ENCODE results near the gene GAL3ST2. TPM values are rescaled to one million over a fixed set of nuclear protein-coding genes. Genes with fewer than 3 reads are reported as not detected.
"Not testable (repeated sequence)": the region's sequence is repeated elsewhere in the genome, so short reads cannot be mapped to it uniquely, and the experiment has no call there.

The GAL3ST2 gene
- total RNA-seq, 4 donors from 2014 or later: 0.50 to 3.1 (median 2.8) TPM; not detected in 1

DNA sequence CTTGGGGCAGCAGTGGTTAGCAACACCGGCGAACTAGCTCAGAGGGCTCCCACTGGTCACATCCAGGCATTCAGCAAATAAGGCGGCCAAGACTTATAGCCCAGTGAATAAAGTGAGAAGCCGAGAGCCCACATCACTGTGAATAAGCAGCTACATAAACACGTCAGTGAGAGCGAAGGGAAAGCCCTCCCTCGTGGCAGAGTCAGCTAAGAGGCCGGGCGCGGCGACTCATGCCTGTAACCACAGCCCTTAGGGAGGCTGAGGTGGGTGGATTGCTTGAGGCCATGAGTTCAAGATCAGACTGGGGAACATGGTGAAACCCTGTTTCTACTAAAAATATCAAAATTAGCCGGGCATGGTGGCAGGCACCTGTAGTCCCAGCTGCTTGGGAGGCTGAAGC, 37.0 kb upstream of the GAL3ST2 start:
- DNase-seq (ENCODE audit: low spot score) (no peak), ATAC-seq (ENCODE audit: low FRiP score) (no peak)
- TF ChIP-seq, protein P1, sequence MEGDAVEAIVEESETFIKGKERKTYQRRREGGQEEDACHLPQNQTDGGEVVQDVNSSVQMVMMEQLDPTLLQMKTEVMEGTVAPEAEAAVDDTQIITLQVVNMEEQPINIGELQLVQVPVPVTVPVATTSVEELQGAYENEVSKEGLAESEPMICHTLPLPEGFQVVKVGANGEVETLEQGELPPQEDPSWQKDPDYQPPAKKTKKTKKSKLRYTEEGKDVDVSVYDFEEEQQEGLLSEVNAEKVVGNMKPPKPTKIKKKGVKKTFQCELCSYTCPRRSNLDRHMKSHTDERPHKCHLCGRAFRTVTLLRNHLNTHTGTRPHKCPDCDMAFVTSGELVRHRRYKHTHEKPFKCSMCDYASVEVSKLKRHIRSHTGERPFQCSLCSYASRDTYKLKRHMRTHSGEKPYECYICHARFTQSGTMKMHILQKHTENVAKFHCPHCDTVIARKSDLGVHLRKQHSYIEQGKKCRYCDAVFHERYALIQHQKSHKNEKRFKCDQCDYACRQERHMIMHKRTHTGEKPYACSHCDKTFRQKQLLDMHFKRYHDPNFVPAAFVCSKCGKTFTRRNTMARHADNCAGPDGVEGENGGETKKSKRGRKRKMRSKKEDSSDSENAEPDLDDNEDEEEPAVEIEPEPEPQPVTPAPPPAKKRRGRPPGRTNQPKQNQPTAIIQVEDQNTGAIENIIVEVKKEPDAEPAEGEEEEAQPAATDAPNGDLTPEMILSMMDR (IDR thresholded peaks at IDR 0.05): no peak

DNA sequence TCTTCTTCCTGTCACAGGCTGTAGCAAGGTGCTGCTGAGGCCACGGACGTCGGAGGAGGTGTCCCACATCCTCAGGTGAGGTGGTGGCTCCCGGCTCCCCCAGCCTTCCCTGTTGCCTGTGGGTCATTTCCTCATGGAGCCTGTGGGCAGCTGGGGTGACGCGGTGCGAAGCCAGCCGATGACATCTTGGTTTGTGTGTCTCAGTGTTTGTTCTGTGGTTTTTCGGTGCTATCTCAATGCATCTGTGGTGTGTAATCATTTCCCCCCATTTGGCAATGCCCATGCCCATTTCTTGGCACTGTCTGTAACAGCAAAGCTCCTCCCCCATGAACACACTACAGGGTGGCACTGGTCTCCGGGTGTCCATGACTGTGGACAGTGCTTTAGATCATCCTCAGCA, 35.6 kb upstream of the GAL3ST2 start:
- DNase-seq (ENCODE audit: low spot score) (no peak), ATAC-seq (ENCODE audit: low FRiP score) (no peak)
- TF ChIP-seq, protein P1 (IDR thresholded peaks at IDR 0.05): no peak

DNA sequence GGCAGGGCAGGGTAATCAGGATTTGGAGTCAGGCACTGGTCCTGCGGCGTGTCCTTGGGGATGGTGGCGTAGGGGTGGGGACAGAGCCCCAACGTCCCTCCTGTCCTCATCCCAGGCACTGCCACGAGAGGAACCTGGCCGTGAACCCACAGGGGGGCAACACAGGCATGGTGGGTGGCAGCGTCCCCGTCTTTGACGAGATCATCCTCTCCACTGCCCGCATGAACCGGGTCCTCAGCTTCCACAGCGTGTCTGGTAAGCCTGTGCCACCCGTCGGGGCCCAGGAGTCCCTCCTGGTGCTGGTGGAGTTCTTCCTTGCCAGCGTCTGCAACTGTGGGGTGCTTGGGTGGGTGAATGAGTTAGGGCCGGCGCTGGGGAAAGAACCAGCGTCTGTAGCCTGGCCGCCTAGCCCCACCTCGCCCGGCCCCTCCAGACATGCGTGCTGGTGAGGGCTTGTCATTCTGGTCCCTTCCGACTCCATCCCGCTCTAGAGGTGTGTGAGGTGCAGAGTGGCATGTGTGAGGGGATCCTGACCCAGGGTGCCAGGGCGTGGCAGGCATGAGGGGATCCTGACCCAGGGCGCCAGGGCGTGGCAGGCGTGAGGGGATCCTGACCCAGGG, 34.2 kb upstream of the GAL3ST2 start:
- TF ChIP-seq, protein P1 (IDR thresholded peaks at IDR 0.05): no peak
- no peak for DNase-seq (ENCODE audit: low spot score)
- ATAC-seq (ENCODE audit: low FRiP score): no peak

DNA sequence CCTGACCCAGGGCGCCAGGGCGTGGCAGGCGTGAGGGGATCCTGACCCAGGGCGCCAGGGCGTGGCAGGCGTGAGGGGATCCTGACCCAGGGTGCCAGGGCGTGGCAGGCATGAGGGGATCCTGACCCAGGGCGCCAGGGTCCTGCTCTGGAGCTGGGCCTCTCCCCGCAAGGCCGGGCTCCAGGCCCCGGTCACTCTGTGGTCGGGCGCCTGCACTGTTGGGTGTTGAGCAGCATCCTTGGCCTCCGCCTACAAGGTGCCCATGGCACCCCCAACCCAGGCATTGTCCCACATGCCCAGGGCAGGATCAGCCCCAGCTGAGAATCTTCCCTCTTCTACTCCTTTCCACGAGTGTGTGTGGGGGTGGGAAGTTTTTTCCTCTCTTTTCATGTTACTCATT, 33.6 kb upstream of the GAL3ST2 start:
- not testable (repeated sequence) for DNase-seq (ENCODE audit: low spot score); ATAC-seq (ENCODE audit: low FRiP score)

DNA sequence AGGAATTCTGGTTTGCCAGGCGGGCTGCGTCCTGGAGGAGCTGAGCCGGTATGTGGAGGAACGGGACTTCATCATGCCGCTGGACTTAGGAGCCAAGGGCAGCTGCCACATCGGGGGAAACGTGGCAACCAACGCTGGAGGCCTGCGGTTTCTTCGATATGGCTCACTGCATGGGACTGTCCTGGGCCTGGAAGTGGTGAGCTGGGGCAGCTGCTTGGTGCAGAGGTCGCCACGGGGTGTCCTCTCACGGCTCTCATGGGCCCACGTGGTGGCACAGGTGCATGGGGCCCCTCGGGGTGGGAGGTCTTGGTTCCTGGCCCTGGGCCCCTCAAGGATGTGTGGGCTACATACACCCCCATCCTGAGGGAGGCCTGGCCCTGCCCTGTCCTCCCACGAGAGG, 33.0 kb upstream of the GAL3ST2 start:
- ATAC-seq (ENCODE audit: low FRiP score) (no peak), DNase-seq (ENCODE audit: low spot score) (no peak)
- TF ChIP-seq, protein P1 (IDR thresholded peaks at IDR 0.05): no peak

DNA sequence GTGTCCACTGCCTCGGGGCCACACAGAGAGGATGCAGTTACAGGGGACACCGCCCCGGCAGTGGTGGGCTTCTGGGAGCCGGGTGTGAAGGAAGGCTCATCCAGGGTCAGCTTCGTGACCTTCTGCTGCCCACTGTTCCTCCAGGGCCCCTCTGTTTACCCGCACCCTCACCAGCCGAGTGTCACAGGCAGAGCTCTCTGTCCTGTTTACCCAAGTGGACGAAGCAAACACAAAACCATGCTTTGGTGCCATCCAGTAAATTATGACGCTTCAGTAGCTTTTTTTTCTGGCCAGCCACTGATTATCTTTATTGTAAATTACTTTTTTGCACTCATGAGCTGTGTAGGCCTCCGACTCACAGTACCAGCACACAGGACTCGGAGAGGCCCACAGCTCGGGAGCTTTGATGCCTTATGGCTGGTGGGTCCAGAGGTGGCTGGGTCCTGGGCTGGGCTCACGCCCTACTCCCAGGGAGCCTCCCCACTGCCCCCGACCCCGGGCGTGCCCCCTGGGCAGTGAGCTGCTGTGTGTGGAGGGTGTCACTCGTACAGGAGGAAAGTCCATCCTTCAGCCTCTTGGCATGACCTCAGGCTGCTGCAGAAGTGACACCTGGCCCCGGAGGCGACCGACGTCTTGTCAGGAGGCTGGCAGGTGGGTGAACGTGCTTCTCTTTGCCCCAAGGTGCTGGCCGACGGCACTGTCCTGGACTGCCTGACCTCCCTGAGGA, 32.4 kb upstream of the GAL3ST2 start:
- no peak for ATAC-seq (ENCODE audit: low FRiP score)
- DNase-seq (ENCODE audit: low spot score): no peak
- TF ChIP-seq, protein P1 (IDR thresholded peaks at IDR 0.05): no peak

DNA sequence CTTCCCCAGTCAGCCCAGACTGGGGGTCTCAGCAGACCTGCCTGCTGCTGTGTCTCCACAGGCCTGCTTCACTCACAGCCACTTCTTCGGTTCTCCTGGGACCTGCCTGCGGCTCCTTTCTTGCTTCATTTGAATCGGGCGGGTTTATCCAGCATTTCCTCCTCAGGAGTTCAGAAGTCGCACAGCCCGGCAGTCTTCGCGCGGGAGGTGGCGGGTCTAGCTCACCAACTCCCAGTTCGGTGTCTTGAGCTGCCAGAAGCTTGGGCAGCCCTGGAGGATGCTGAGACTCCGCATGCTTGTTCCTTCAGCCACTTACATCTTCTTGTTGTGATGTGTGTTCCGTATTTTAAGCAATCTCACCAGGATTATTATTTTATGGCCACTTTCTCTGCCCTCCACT, 31.3 kb upstream of the GAL3ST2 start:
- ATAC-seq (ENCODE audit: low FRiP score) (no peak), DNase-seq (ENCODE audit: low spot score) (no peak)
- TF ChIP-seq, protein P1 (IDR thresholded peaks at IDR 0.05): no peak

Data from omental fat pad (tissue), 4 donors.